Keratinocyte (primary cell): ENCODE results near the gene ADIPOR2.

ENCODE experiments used
- EZH2 ChIP-seq: IDR thresholded peaks from one replicate; pipeline ENCODE4 v1.6.1; 2012; ENCODE audit warnings: inconsistent platforms, mild to moderate bottlenecking, low read length, moderate library complexity
- TF ChIP-seq, protein P1 (sequence below), 3 experiments: IDR thresholded peaks in 1 of 3; conservative IDR thresholded peaks in 1 of 3; optimal IDR thresholded peaks in 1 of 3; 2 replicates in 2 of 3; 3 replicates in 1 of 3; pipeline versions ENCODE3 to v1.5.1; 2011; ENCODE audit warnings: low read length in 3 of 3, mild to moderate bottlenecking in 3 of 3, moderate library complexity in 2 of 3, control low read depth in 1 of 3, inconsistent platforms in 1 of 3; ENCODE audit not compliant: insufficient read depth in 2 of 3; ENCODE audit errors: extremely low read depth in 1 of 3

DNA sequence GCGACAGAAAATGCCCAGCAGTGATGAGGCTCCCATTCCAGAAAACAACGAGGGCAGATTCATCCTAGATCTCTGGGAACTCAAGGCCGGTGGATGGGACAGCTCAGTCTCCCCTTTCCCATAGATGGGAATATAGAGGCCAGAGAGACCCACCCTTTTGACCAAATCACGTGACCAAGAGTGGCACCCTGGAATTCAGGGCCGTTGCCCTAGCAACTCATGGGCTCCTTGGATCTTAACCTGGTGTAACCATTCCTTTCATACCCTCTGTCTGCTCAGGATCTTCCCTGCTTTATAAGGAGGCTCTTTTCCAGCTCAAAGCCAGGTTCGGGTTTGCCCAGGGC, 121.0 kb downstream of the ADIPOR2 start:
- TF ChIP-seq, protein P1, sequence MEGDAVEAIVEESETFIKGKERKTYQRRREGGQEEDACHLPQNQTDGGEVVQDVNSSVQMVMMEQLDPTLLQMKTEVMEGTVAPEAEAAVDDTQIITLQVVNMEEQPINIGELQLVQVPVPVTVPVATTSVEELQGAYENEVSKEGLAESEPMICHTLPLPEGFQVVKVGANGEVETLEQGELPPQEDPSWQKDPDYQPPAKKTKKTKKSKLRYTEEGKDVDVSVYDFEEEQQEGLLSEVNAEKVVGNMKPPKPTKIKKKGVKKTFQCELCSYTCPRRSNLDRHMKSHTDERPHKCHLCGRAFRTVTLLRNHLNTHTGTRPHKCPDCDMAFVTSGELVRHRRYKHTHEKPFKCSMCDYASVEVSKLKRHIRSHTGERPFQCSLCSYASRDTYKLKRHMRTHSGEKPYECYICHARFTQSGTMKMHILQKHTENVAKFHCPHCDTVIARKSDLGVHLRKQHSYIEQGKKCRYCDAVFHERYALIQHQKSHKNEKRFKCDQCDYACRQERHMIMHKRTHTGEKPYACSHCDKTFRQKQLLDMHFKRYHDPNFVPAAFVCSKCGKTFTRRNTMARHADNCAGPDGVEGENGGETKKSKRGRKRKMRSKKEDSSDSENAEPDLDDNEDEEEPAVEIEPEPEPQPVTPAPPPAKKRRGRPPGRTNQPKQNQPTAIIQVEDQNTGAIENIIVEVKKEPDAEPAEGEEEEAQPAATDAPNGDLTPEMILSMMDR (optimal IDR thresholded peaks at IDR 0.05 in 1 of 3, IDR thresholded peaks at IDR 0.05 in 1 of 3, conservative IDR thresholded peaks at IDR 0.05 in 1 of 3; ENCODE audit: extremely low read depth in 1 of 3, insufficient read depth in 2 of 3, low read length in 3 of 3) = no peak
- no peak for TF ChIP-seq EZH2
